Calu3 (cell line): ENCODE data around the gene PPP2CA. TPM values are rescaled to one million over a fixed set of nuclear protein-coding genes. Genes with fewer than 3 reads are reported as not detected.

ENCODE experiments used
- BruUV-seq: library from RNA; stranded (reverse); fragments of 400-500 nt; replicated peaks from 2 replicates; lab custom pipeline; 2021; lab: Mats Ljungman, UMichigan
- CTCF ChIA-PET: fragments of 300-600 bp; sonication (Branson Sonifier 250); formaldehyde crosslinking; loops from one replicate; lab custom pipeline; 2022; ENCODE audit warnings: antibody characterized with exemption; lab: Charles Lee
- DNase-seq: peaks from one replicate; pipeline ENCODE4 v3.0.0; 2022
- H3K27ac Mint-ChIP-seq: one replicate; pipeline ENCODE4 v1.8.0; 2022; ENCODE audit warnings: mixed read lengths; ENCODE audit not compliant: unreplicated experiment
- H3K27me3 Mint-ChIP-seq: one replicate; pipeline ENCODE4 v1.8.0; 2022; ENCODE audit warnings: mixed read lengths; ENCODE audit not compliant: unreplicated experiment
- H3K36me3 Mint-ChIP-seq: one replicate; pipeline ENCODE4 v1.8.0; 2022; ENCODE audit warnings: mild to moderate bottlenecking, moderate library complexity, mixed read lengths; ENCODE audit not compliant: insufficient read depth, unreplicated experiment
- H3K4me1 Mint-ChIP-seq: one replicate; pipeline ENCODE4 v1.8.0; 2022; ENCODE audit warnings: mild to moderate bottlenecking, low read depth, mixed read lengths; ENCODE audit not compliant: unreplicated experiment
- H3K4me3 Mint-ChIP-seq: one replicate; pipeline ENCODE4 v1.8.0; 2022; ENCODE audit warnings: mild to moderate bottlenecking, low read depth, moderate library complexity, mixed read lengths; ENCODE audit not compliant: unreplicated experiment
- H3K9me3 Mint-ChIP-seq: one replicate; pipeline ENCODE4 v1.8.0; 2022; ENCODE audit warnings: low read depth, mixed read lengths; ENCODE audit not compliant: unreplicated experiment
- CTCF ChIP-seq: fragments of 200-600 bp; IDR thresholded peaks from one replicate; pipeline ENCODE4 v1.8.0; 2022; ENCODE audit warnings: antibody characterized with exemption; ENCODE audit not compliant: unreplicated experiment
- intact Hi-C: fragments of 100-400 bp; cut with micrococcal nuclease; formaldehyde crosslinking; loops from one replicate; pipeline ENCODE4 v1.10.0; 2022; ENCODE audit not compliant: unreplicated experiment
- total RNA-seq: library from RNA; stranded (reverse); gene quantifications from 2 replicates; pipeline ENCODE4 v1.2.3, GENCODE V29; 2022

The PPP2CA gene
- total RNA-seq, 1 experiment from 2014 or later, result 260 TPM

- CTCF ChIA-PET, result interaction anchor here (0.7 kb wide), 1 partner anchor 70 kb away, joined by 3 read pairs; no protein-coding TSS in a partner anchor
- H3K36me3 Mint-ChIP-seq, result peaks cover 21% of the 10 kb centered on the region
- no peak for DNase-seq
- H3K4me3 Mint-ChIP-seq, result no peak overlapping the region
- no TSS peak for BruUV-seq
- no peak overlapping the region for H3K27ac Mint-ChIP-seq
- H3K9me3 Mint-ChIP-seq, result no peaks in the 10 kb centered on the region
- peaks cover 11% of the 10 kb centered on the region for H3K4me1 Mint-ChIP-seq
- intact Hi-C loops, result no loop called here
- no peak for TF ChIP-seq CTCF
- H3K27me3 Mint-ChIP-seq, result no peaks in the 10 kb centered on the region
These were observed 16.2 kb downstream of the PPP2CA start for GRCh38 chr5:134209477-134210245.

GRCh38 chr5:134207696-134208095 is 18.2 kb downstream of the PPP2CA start:
- no TSS peak for BruUV-seq
- Mint-ChIP-seq H3K27ac (no peak overlapping the region), H3K9me3 (no peaks in the 10 kb centered on the region), H3K4me1 (peaks cover 8% of the 10 kb centered on the region), H3K27me3 (no peaks in the 10 kb centered on the region), H3K4me3 (no peak overlapping the region), H3K36me3 (peaks cover 38% of the 10 kb centered on the region)
- intact Hi-C loops, result no loop called here
- DNase-seq, result no peak
- CTCF ChIA-PET, result interaction anchor here (0.6 kb wide), 2 partner anchors 9 to 403 kb away, joined by 3 to 4 read pairs; no protein-coding TSS in a partner anchor
- no peak for TF ChIP-seq CTCF

- H3K4me1 Mint-ChIP-seq, result peaks cover 9% of the 10 kb centered on the region
- CTCF ChIA-PET, result no interaction called here
- no peak overlapping the region for H3K4me3 Mint-ChIP-seq
- H3K9me3 Mint-ChIP-seq, result no peaks in the 10 kb centered on the region
- H3K36me3 Mint-ChIP-seq, result peaks cover 47% of the 10 kb centered on the region
- intact Hi-C loops, result no loop called here
- TF ChIP-seq CTCF, result no peak
- no peaks in the 10 kb centered on the region for H3K27me3 Mint-ChIP-seq
- DNase-seq, result no peak
- BruUV-seq, result no TSS peak
- H3K27ac Mint-ChIP-seq, result no peak overlapping the region
These were observed 19.2 kb downstream of the PPP2CA start for GRCh38 chr5:134206627-134207160.

GRCh38 chr5:134204575-134204974 is 21.3 kb downstream of the PPP2CA start:
- TF ChIP-seq CTCF, result no peak
- H3K27me3 Mint-ChIP-seq, result no peaks in the 10 kb centered on the region
- H3K4me3 Mint-ChIP-seq, result no peak overlapping the region
- BruUV-seq, result no TSS peak
- H3K4me1 Mint-ChIP-seq, result peaks cover 9% of the 10 kb centered on the region
- H3K9me3 Mint-ChIP-seq, result no peaks in the 10 kb centered on the region
- H3K27ac Mint-ChIP-seq, result no peak overlapping the region
- intact Hi-C loops, result no loop called here
- peaks cover 54% of the 10 kb centered on the region for H3K36me3 Mint-ChIP-seq
- DNase-seq, result no peak
- CTCF ChIA-PET, result interaction anchor here (0.6 kb wide), 1 partner anchor 12 kb away, joined by 6 read pairs; no protein-coding TSS in a partner anchor
